Lower lobe of right lung (tissue), 2 donors: ENCODE measurements around the gene UBAC2. TPM values are rescaled to one million over a fixed set of nuclear protein-coding genes. Genes with fewer than 3 reads are reported as not detected.
"Not testable (repeated sequence)": the region's sequence is repeated elsewhere in the genome, so short reads cannot be mapped to it uniquely, and the experiment has no call there.

Source experiments
- ATAC-seq, 2 donors: fragments of 200-7000 bp; cut with Tn5 transposase; one replicate each; pipeline ENCODE4 v1.9.1; 2020 to 2022; ENCODE audit warnings: mild to moderate bottlenecking in 2 of 2, moderate library complexity in 2 of 2
- DNase-seq: peaks from one replicate; pipeline ENCODE4 v3.0.0-alpha.2; 2020
- H3K27ac ChIP-seq: fragments of 200-600 bp; one replicate; pipeline ENCODE4 v1.8.0; 2022
- H3K27me3 ChIP-seq: fragments of 200-600 bp; one replicate; pipeline ENCODE4 v1.8.0; 2022; ENCODE audit warnings: low read depth
- H3K36me3 ChIP-seq: fragments of 200-600 bp; one replicate; pipeline ENCODE4 v1.8.0; 2022; ENCODE audit warnings: mild to moderate bottlenecking
- H3K4me1 ChIP-seq: fragments of 200-600 bp; one replicate; pipeline ENCODE4 v1.8.0; 2022
- H3K4me3 ChIP-seq: fragments of 200-600 bp; one replicate; pipeline ENCODE4 v1.8.0; 2022; ENCODE audit warnings: mild to moderate bottlenecking
- H3K9me3 ChIP-seq: fragments of 200-600 bp; one replicate; pipeline ENCODE4 v1.8.0; 2022
- intact Hi-C: fragments of 100-400 bp; cut with DNase I; formaldehyde crosslinking; loops from one replicate; pipeline ENCODE4 v1.11.0; 2022
- total RNA-seq: library from RNA; stranded (reverse); fragmentation: NEBNext Ultra II Directional; extraction: Animal tissue kit (Norgen Biotek cat#: 25700); gene quantifications from one replicate; pipeline ENCODE4 v1.2.1, GENCODE V29; 2021
- TF ChIP-seq, protein P1 (sequence below): fragments of 200-600 bp; IDR thresholded peaks from one replicate; pipeline ENCODE4 v1.8.0; 2022; ENCODE audit warnings: antibody characterized with exemption, mild to moderate bottlenecking
- donor health status: DM: no; HTN: yes; CAD: no; lungs with severe emphysema.

The UBAC2 gene
- total RNA-seq, 1 donor from 2014 or later, result 44.5 TPM

DNA sequence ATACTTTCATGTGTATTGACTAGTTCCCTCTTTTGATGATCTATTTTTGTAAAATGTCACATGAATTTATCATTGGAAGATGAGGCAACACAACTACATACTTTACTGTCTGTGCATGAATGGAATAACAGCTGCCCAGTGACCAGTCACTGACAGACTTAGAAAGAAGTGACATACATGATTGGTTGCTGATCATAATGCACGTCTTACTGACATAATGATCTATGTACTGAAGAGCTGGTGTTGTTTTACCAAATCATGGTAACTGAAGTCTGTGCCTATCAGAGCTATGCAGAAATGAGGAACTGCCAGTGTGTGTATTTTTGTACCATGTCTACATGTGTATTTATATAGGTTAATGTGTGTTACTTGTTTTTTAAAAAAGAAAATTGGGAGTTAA lies 31.1 kb downstream of the UBAC2 start:
- Histone ChIP-seq H3K27me3 (no peaks in the 10 kb centered on the region), H3K27ac (no peak overlapping the region), H3K4me3 (no peak overlapping the region), H3K9me3 (no peaks in the 10 kb centered on the region), H3K36me3 (no peaks in the 10 kb centered on the region), H3K4me1 (peaks cover 26% of the 10 kb centered on the region)
- TF ChIP-seq, protein P1, sequence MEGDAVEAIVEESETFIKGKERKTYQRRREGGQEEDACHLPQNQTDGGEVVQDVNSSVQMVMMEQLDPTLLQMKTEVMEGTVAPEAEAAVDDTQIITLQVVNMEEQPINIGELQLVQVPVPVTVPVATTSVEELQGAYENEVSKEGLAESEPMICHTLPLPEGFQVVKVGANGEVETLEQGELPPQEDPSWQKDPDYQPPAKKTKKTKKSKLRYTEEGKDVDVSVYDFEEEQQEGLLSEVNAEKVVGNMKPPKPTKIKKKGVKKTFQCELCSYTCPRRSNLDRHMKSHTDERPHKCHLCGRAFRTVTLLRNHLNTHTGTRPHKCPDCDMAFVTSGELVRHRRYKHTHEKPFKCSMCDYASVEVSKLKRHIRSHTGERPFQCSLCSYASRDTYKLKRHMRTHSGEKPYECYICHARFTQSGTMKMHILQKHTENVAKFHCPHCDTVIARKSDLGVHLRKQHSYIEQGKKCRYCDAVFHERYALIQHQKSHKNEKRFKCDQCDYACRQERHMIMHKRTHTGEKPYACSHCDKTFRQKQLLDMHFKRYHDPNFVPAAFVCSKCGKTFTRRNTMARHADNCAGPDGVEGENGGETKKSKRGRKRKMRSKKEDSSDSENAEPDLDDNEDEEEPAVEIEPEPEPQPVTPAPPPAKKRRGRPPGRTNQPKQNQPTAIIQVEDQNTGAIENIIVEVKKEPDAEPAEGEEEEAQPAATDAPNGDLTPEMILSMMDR, result no peak
- ATAC-seq (peak in 1 of 2 donors; percentile 61), DNase-seq (no peak)
- intact Hi-C loops, result no loop called here

DNA sequence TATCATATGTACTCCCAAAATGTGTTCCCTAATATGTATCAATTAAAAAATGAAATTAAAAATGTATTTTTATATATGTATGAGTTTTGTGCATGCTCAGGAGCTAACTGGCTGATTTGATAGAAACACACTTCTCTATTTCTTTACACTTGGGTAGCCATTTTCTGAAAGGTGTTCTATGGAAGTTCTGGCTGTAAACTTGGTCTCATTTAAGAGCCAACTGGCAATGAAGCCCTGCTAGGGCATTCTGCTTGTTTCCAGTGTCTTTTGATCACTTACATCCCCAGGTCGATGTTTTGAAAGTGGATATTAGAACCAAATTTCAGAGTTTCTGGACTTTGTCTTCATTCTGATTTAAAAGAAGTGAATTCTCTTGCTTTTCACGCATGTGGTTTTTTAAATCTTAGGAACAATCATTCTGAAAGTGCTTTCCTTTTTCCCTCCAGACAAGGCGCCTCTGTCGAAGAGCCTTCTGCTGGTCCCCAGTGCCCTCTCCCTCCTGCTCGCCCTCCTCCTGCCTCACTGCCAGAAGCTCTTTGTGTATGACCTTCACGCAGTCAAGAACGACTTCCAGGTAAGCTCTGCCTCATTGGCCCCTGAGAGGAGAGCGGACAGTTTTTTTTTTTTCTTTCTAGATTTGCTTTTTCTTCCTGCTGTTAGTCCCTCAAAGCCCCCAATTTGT lies 37.5 kb downstream of the UBAC2 start:
- Histone ChIP-seq H3K36me3 (peaks cover 22% of the 10 kb centered on the region), H3K4me3 (peak overlapping the region; percentile 6), H3K4me1 (peaks cover 5% of the 10 kb centered on the region), H3K9me3 (no peaks in the 10 kb centered on the region), H3K27me3 (no peaks in the 10 kb centered on the region), H3K27ac (no peak overlapping the region)
- DNase-seq (no peak), ATAC-seq (no peak)
- intact Hi-C loops, result no loop called here
- TF ChIP-seq, protein P1, result no peak

DNA sequence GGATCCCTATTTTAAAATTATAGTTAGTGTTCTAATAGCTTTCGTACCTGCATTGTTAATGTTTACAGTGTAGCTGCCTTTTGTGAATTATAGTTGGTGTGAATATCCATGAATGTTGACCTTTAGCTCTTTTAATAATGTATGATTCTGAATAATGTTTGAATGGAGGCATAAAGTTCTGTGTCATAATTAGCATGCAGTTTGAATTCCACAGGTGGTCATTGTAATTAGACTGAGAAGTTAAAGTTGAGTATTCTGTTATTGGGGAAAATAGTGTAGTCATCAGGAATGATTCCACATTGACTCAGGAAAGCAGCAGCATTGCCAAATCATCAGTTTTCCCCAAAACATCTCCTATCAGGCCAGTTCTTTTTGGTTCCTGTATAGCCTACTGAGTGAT lies 45.4 kb downstream of the UBAC2 start:
- ATAC-seq (no peak), DNase-seq (no peak)
- H3K9me3 ChIP-seq, result no peaks in the 10 kb centered on the region
- H3K4me3 ChIP-seq, result no peak overlapping the region
- H3K27ac ChIP-seq, result no peak overlapping the region
- H3K27me3 ChIP-seq, result no peaks in the 10 kb centered on the region
- peaks cover 12% of the 10 kb centered on the region for H3K36me3 ChIP-seq
- TF ChIP-seq, protein P1, result no peak
- no peaks in the 10 kb centered on the region for H3K4me1 ChIP-seq
- intact Hi-C loops, result no loop called here

DNA sequence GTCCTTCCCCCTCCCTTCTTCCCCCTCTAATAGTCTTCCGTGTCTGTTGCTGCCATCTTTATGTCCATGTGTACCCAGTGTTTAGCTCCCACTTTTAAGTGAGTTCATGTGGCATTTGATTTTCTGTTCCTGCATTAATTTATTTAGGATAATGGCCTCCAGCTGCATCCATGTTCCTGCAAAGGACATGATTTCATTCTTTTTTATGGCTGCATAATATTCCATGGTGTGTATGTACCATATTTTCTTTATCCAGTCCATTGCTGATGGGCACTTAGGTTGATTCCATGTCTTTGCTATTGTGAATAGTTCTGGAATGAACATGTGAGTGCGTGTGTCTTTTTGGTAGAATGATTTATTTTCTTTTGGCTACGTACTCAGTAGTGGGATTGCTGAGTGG lies 48.5 kb downstream of the UBAC2 start:
- H3K27ac ChIP-seq, H3K27me3 ChIP-seq, intact Hi-C loops, DNase-seq, H3K4me1 ChIP-seq, H3K4me3 ChIP-seq, ATAC-seq, H3K9me3 ChIP-seq, H3K36me3 ChIP-seq: not testable (repeated sequence)

DNA sequence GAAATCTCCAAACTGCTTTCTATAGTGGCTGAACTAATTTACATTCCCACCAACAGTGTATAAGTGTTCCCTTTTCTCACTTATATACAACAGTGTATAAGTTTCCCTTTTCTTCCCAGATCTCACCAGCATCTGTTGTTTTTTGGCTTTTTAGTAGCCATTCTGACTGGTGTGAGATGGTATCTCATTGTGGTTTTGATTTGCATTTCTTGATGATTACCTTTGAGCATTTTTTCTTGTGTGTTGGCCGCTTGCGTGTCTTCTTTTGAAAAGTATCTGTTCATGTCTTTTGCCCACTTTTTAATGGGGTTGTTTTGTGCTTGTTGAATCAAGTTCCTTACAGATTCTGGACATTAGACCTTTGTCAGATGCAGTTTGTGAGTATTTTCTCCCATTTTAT lies 49.0 kb downstream of the UBAC2 start:
- DNase-seq, H3K27ac ChIP-seq, intact Hi-C loops, ATAC-seq, H3K4me1 ChIP-seq, H3K4me3 ChIP-seq, H3K9me3 ChIP-seq, H3K27me3 ChIP-seq, H3K36me3 ChIP-seq: not testable (repeated sequence)

DNA sequence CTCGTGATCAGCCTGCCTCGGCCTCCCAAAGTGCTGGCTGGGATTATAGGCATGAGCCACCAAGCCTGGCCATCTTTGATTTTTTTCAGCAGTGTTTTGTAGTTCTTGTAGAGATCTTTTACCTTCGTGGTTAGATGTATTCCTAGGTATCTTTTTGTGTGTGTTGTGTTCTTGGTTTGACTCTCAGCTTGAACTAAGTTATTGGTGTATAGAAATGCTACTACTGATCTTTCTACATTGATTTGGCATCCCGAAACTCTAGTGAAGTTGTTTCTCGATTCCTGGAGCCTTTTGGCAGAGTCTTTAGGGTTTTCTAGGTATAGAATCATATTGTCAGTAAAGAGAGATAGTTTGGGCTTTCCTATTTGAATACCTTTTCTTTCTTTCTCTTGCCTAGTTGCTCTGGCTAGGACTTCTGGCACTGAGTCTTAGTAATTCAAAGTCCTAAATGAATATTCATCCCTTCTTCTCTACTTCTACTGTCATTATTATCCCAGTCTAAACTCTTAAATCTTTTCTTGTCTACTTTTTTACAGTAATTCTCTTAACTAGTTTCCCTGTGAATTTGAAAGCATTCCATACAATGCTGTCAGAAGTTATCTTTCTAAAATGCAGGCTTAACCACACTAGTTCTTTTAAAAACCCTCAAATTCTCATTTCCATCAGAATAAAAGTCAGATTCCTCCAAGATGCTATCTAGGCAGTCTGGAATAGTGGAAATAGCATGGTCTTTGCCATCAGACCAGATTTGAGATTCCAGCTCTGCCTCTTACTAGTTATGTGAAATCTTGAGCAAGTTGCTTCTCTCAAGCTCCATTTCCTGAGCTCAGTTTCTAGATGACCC lies 50.5 kb downstream of the UBAC2 start:
- Histone ChIP-seq H3K27ac (no peak overlapping the region), H3K4me1 (no peaks in the 10 kb centered on the region), H3K9me3 (no peaks in the 10 kb centered on the region), H3K4me3 (no peak overlapping the region), H3K36me3 (peaks cover 9% of the 10 kb centered on the region), H3K27me3 (no peaks in the 10 kb centered on the region)
- DNase-seq, result no peak
- TF ChIP-seq, protein P1, result no peak
- intact Hi-C loops, result no loop called here
- no peak for ATAC-seq
